ENCODE measurements around the gene CCDC134. TPM values are rescaled to one million over a fixed set of nuclear protein-coding genes. Genes with fewer than 3 reads are reported as not detected.
A peak's percentile ranks its signal among the peaks of the same experiment; 100 is the strongest.
"Not testable (repeated sequence)": the region's sequence is repeated elsewhere in the genome, so short reads cannot be mapped to it uniquely, and the experiment has no call there.

Gene CCDC134
- total RNA-seq, 2 donors from 2014 or later, result 18.9 to 23.1 TPM

DNA sequence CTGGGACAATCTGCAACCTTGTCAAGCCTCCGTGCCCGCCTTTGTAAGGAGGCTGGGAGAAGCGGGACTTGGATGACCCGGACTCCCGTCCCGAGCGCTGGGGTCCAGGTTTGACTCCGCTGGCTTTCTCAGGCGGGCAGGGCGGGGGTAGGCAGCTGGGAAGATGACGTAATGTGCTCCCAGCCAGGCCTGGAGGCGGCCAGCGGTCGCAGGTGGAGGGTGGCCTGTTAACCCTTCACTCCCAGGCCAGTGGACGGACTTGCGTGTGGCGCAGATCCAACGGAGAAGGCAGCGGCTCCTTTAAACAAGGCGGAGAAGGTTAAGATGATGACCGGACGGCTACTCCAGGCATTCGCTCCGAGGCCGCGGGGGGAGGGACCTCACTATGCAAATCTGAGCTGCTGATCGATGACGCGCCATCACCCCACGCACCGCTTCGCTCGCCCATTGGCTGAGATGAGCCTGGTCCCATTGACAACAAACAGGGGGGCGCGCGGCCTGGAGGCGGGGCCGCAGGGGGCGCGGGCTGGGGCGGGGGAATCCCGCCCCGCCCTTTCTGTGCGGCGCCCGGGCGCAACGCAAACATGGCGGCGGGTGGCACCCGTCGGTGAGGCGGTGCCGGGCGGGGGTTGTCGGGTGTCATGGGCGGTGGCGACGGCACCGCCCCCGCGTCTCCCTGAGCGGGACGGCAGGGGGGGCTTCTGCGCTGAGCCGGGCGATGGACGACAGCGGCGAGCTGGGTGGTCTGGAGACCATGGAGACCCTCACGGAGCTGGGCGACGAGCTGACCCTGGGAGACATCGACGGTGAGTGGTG, 32.3 kb downstream of the CCDC134 start, which contains the start of gene SREBF2:
Gene SREBF2, plus strand, starts transcription at position 553 of the 816 bp plus-strand sequence. Its CDS starts 166 bp downstream, at position 719.
- H3K36me3 Mint-ChIP-seq (ENCODE audit: insufficient read depth in 2 of 2), result peaks cover 12 to 17% of the 10 kb centered on the region in 2 donors
- H3K4me3 Mint-ChIP-seq, result peak within 1 kb of the TSS; percentile 96 to 98
- H3K27me3 Mint-ChIP-seq (ENCODE audit: low read depth), result no peaks in the 10 kb centered on the region
- H3K4me1 Mint-ChIP-seq (ENCODE audit: low read depth), result peaks cover 53% of the 10 kb centered on the region
- DNase-seq, result peak; percentile 99
- H3K27ac Mint-ChIP-seq, result peak within 1 kb of the TSS; percentile 90
- ATAC-seq (replicated peaks in 1 of 2), result peak; percentile 95 to 96
- H3K9me3 Mint-ChIP-seq, result no peaks in the 10 kb centered on the region

DNA sequence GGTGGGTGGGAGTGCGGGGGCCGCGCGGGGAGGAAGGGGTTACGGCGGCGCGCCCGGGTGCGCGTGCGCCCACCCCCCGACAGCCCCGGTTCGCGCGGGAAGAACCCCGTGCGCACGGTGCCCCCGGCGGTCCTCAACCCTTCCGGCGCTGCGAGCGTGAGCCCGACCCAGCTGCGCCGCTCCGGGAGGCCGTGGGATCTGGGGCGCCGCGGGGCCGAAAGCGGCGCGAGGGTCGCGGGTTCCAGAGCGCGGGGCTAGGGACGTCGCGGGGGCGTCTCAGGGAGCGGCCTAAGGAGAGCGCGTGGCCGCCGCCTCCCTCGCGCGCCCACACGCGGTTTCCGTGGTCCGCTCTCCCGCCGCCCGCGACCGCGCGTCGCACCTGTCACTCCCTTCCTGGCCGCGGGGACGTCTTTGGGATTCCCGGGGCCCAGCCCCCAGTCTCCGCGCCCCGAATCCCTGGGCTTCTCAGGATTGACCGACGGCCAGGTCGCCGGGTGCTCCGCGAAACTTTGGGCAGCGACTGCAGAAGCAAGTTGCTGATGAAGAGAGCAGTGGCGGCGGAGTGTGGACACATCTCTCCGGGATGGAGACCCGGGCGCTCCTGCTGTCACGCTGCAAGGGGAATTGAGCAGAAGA, 33.0 kb downstream of the CCDC134 start:
- Mint-ChIP-seq H3K36me3 (ENCODE audit: insufficient read depth in 2 of 2) (peaks cover 14 to 22% of the 10 kb centered on the region in 2 donors), H3K27me3 (ENCODE audit: low read depth) (no peaks in the 10 kb centered on the region), H3K4me3 (peak overlapping the region; percentile 96 to 98), H3K4me1 (ENCODE audit: low read depth) (peaks cover 53% of the 10 kb centered on the region), H3K27ac (peak overlapping the region; percentile 84), H3K9me3 (no peaks in the 10 kb centered on the region)
- ATAC-seq (replicated peaks in 1 of 2) (peak; percentile 20), DNase-seq (peak; percentile 59 to 72)

- peak overlapping the region; percentile 92 to 98 for H3K4me3 Mint-ChIP-seq
- DNase-seq, result no peak
These were observed 33.8 kb downstream of the CCDC134 start for GRCh38 chr22:41834005-41834944.

GRCh38 chr22:41835462-41835861, 35.0 kb downstream of the CCDC134 start:
- not testable (repeated sequence) for H3K27me3 Mint-ChIP-seq (ENCODE audit: low read depth); ATAC-seq (replicated peaks in 1 of 2); H3K27ac Mint-ChIP-seq; DNase-seq; H3K9me3 Mint-ChIP-seq
- Mint-ChIP-seq H3K36me3 (ENCODE audit: insufficient read depth in 2 of 2) (peaks cover 19 to 27% of the 10 kb centered on the region in 2 donors), H3K4me3 (peak overlapping the region; percentile 8 to 33), H3K4me1 (ENCODE audit: low read depth) (peaks cover 70% of the 10 kb centered on the region)

More at GRCh38 chr22:41834005-41834944, 33.8 kb downstream of the CCDC134 start:
- Mint-ChIP-seq H3K9me3 (no peaks in the 10 kb centered on the region), H3K27ac (peak overlapping the region; percentile 84), H3K27me3 (ENCODE audit: low read depth) (no peaks in the 10 kb centered on the region), H3K4me1 (ENCODE audit: low read depth) (peaks cover 59% of the 10 kb centered on the region), H3K36me3 (ENCODE audit: insufficient read depth in 2 of 2) (peaks cover 16 to 24% of the 10 kb centered on the region in 2 donors)
- ATAC-seq (replicated peaks in 1 of 2), result no peak

GRCh38 chr22:41836551-41836950, 36.1 kb downstream of the CCDC134 start:
- no peaks in the 10 kb centered on the region for H3K9me3 Mint-ChIP-seq
- DNase-seq, result no peak
- H3K4me1 Mint-ChIP-seq (ENCODE audit: low read depth), result peaks cover 74% of the 10 kb centered on the region
- H3K27me3 Mint-ChIP-seq (ENCODE audit: low read depth), result no peaks in the 10 kb centered on the region
- H3K4me3 Mint-ChIP-seq, result peak overlapping the region in 1 of 2 donors; percentile 5
- peaks cover 19 to 26% of the 10 kb centered on the region in 2 donors for H3K36me3 Mint-ChIP-seq (ENCODE audit: insufficient read depth in 2 of 2)
- H3K27ac Mint-ChIP-seq, result peak overlapping the region; percentile 27
- no peak for ATAC-seq (replicated peaks in 1 of 2)

GRCh38 chr22:41838842-41839618, 38.6 kb downstream of the CCDC134 start:
- H3K4me3 Mint-ChIP-seq, result peak overlapping the region; percentile 1 to 5
- H3K36me3 Mint-ChIP-seq (ENCODE audit: insufficient read depth in 2 of 2), result peaks cover 19 to 24% of the 10 kb centered on the region in 2 donors
- H3K27ac Mint-ChIP-seq, result peak overlapping the region; percentile 41

GRCh38 chr22:41840216-41840615, 39.7 kb downstream of the CCDC134 start:
- Mint-ChIP-seq H3K36me3 (ENCODE audit: insufficient read depth in 2 of 2) (peaks cover 17 to 24% of the 10 kb centered on the region in 2 donors), H3K27ac (peak overlapping the region; percentile 45), H3K4me1 (ENCODE audit: low read depth) (peaks cover 83% of the 10 kb centered on the region), H3K4me3 (no peak overlapping the region), H3K27me3 (ENCODE audit: low read depth) (no peaks in the 10 kb centered on the region), H3K9me3 (no peaks in the 10 kb centered on the region)
- ATAC-seq (replicated peaks in 1 of 2) (no peak), DNase-seq (no peak)

More at GRCh38 chr22:41838842-41839618, 38.6 kb downstream of the CCDC134 start:
- no peak for ATAC-seq (replicated peaks in 1 of 2)
- no peaks in the 10 kb centered on the region for H3K27me3 Mint-ChIP-seq (ENCODE audit: low read depth)
- DNase-seq, result no peak
- H3K9me3 Mint-ChIP-seq, result no peaks in the 10 kb centered on the region
- H3K4me1 Mint-ChIP-seq (ENCODE audit: low read depth), result peaks cover 80% of the 10 kb centered on the region

GRCh38 chr22:41841085-41841712, 40.7 kb downstream of the CCDC134 start:
- no peak overlapping the region for H3K27ac Mint-ChIP-seq
- no peak for ATAC-seq (replicated peaks in 1 of 2)
- peaks cover 14 to 20% of the 10 kb centered on the region in 2 donors for H3K36me3 Mint-ChIP-seq (ENCODE audit: insufficient read depth in 2 of 2)

DNA sequence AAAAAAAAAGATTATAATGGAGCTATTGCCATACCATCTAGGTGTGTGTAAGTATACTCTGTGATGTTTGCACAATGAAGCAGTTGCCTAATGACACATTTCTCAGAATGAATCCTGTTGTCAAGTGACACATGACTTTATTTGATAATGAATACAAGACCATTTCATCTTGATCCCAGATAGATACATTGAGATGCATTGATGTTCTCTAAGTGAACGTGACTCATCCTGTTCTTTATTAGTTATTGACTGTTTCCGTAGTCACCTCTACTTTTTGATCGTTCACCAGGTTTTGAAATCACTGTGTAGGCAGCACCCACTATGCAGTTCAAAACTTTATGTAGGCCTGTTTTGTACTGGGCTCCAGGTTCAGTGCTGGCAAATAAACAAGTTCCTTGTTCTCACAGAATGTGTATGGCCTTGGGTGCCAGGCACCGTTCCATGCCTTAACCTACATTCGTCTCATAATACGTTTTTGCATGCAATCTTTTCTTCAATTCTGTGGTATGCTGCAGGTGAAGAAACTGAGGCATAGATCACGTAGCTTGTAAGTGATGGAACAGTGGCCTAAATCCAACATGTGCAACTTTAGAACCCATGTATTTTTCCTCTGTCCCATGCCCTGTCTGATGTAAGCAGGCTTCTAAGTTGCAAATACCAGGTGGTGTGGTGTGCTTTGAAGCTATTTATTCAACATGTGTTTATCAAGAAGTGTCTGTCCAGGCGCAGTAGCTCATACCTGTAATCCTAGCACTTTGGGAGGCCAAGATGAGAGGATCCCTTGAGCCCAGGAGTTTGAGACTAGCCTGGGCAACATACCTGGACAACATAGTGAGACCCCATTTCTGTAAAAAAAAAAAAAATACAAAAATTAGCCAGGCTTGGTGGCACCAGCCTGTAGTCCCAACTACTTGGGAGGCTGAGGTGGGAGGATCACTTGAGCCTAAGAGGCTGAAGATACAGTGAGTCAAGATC, 42.8 kb downstream of the CCDC134 start:
- peak overlapping the region; percentile 65 for H3K27ac Mint-ChIP-seq
- peaks cover 82% of the 10 kb centered on the region for H3K4me1 Mint-ChIP-seq (ENCODE audit: low read depth)
- ATAC-seq (replicated peaks in 1 of 2), result peak; percentile 93 to 94
- peaks cover 5 to 9% of the 10 kb centered on the region in 2 donors for H3K36me3 Mint-ChIP-seq (ENCODE audit: insufficient read depth in 2 of 2)
- H3K4me3 Mint-ChIP-seq, result peak overlapping the region; percentile 45 to 49
- DNase-seq, result peak; percentile 34 to 53
- no peaks in the 10 kb centered on the region for H3K9me3 Mint-ChIP-seq
- no peaks in the 10 kb centered on the region for H3K27me3 Mint-ChIP-seq (ENCODE audit: low read depth)

More at GRCh38 chr22:41841085-41841712, 40.7 kb downstream of the CCDC134 start:
- DNase-seq, result no peak
- no peaks in the 10 kb centered on the region for H3K9me3 Mint-ChIP-seq
- H3K4me3 Mint-ChIP-seq, result no peak overlapping the region
- H3K27me3 Mint-ChIP-seq (ENCODE audit: low read depth), result no peaks in the 10 kb centered on the region
- peaks cover 86% of the 10 kb centered on the region for H3K4me1 Mint-ChIP-seq (ENCODE audit: low read depth)

GRCh38 chr22:41844036-41844435, 43.6 kb downstream of the CCDC134 start:
- Mint-ChIP-seq H3K27me3 (ENCODE audit: low read depth) (no peaks in the 10 kb centered on the region), H3K9me3 (no peaks in the 10 kb centered on the region), H3K4me1 (ENCODE audit: low read depth) (peaks cover 79% of the 10 kb centered on the region), H3K36me3 (ENCODE audit: insufficient read depth in 2 of 2) (peaks cover 5 to 7% of the 10 kb centered on the region in 2 donors), H3K27ac (peak overlapping the region; percentile 87), H3K4me3 (peak overlapping the region; percentile 6 to 64)
- ATAC-seq (replicated peaks in 1 of 2) (no peak), DNase-seq (no peak)

DNA sequence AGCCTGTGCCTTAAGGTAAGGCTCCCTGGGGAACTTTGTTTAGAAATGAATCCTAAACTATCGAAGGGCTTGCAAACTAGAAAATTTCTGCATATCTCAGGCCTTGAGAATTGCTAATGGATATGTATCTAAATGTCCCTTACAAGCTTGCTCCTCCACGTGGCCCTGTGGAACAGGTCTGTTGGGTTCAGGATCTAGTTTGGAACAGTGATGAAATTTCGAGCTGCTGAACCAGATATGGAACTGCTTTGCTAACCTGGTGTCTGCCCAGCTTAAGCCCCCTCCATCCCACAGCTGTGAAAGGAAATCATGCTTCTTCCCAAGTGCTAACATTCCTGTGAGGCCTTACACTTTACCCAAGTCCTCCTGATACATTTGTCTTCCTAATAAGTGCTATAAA, 44.0 kb downstream of the CCDC134 start:
- H3K4me1 Mint-ChIP-seq (ENCODE audit: low read depth), result peaks cover 78% of the 10 kb centered on the region
- H3K4me3 Mint-ChIP-seq, result peak overlapping the region; percentile 6 to 64
- H3K9me3 Mint-ChIP-seq, result no peaks in the 10 kb centered on the region
- peaks cover 2 to 10% of the 10 kb centered on the region in 2 donors for H3K36me3 Mint-ChIP-seq (ENCODE audit: insufficient read depth in 2 of 2)
- peak overlapping the region; percentile 87 for H3K27ac Mint-ChIP-seq
- H3K27me3 Mint-ChIP-seq (ENCODE audit: low read depth), result no peaks in the 10 kb centered on the region
- DNase-seq (no peak), ATAC-seq (replicated peaks in 1 of 2) (no peak)
